IMR-90 (cell line): Measurements from ENCODE around the gene TRAPPC10. TPM values are rescaled to one million over a fixed set of nuclear protein-coding genes. Genes with fewer than 3 reads are reported as not detected.

Experiments
- ATAC-seq: fragments of 200-7000 bp; cut with Tn5 transposase; 2 replicates; pipeline ENCODE4 v1.9.1; 2020; ENCODE audit warnings: low read depth, mild to moderate bottlenecking, moderate library complexity
- BruUV-seq: library from RNA; stranded (reverse); fragments of 400-500 nt; replicated peaks from 2 replicates; lab custom pipeline; 2021; lab: Mats Ljungman, UMichigan
- CTCF ChIA-PET: fragments of 300-600 bp; formaldehyde crosslinking; extraction: SDS; loops from one replicate; lab custom pipeline; 2021; ENCODE audit warnings: antibody characterized with exemption; lab: Yijun Ruan, JAX
- POLR2A ChIA-PET: fragments of 300-600 bp; sonication (Branson Sonifier 250); formaldehyde crosslinking; loops from one replicate; lab custom pipeline; 2022; ENCODE audit warnings: antibody characterized with exemption; ENCODE audit not compliant: unreplicated experiment; lab: Charles Lee
- DNase-seq: peaks from one replicate; pipeline ENCODE4 v3.0.0; 2013
- H2AFZ ChIP-seq: replicated peaks from 2 replicates; pipeline ENCODE3; 2013; ENCODE audit warnings: low read length, mild to moderate bottlenecking; ENCODE audit not compliant: poor library complexity
- H2AK5ac ChIP-seq: 2 replicates; pipeline ENCODE4 v1.6.1; 2013; ENCODE audit warnings: low read depth, low read length, inconsistent platforms
- H2AK9ac ChIP-seq: replicated peaks from 2 replicates; pipeline ENCODE3; 2013; ENCODE audit warnings: mild to moderate bottlenecking, low read depth, low read length, moderate library complexity; ENCODE audit not compliant: poor library complexity
- H2BK120ac ChIP-seq: 2 replicates; pipeline ENCODE4 v1.6.1; 2013; ENCODE audit warnings: low read depth, low read length, inconsistent platforms
- H2BK15ac ChIP-seq: 3 replicates; pipeline ENCODE4 v1.6.1; 2013; ENCODE audit warnings: low read depth, low read length, inconsistent platforms
- H2BK20ac ChIP-seq: 2 replicates; pipeline ENCODE4 v1.6.1; 2013; ENCODE audit warnings: low read depth, mild to moderate bottlenecking, inconsistent platforms, low read length, moderate library complexity
- H2BK5ac ChIP-seq: 2 replicates; pipeline ENCODE4 v1.6.1; 2013; ENCODE audit warnings: mild to moderate bottlenecking, low read depth, low read length, inconsistent platforms; ENCODE audit not compliant: poor library complexity, severe bottlenecking
- H3K14ac ChIP-seq: replicated peaks from 2 replicates; pipeline ENCODE4 v1.6.1; 2013; ENCODE audit warnings: low read depth, low read length, inconsistent platforms
- H3K18ac ChIP-seq: 2 replicates; pipeline ENCODE4 v1.6.1; 2013; ENCODE audit warnings: low read depth, low read length, control low read depth
- H3K23ac ChIP-seq: 2 replicates; pipeline ENCODE4 v1.6.1; 2013; ENCODE audit warnings: low read depth, low read length, inconsistent platforms
- H3K27ac ChIP-seq: 2 replicates; pipeline ENCODE4 v1.5.1; 2013; ENCODE audit warnings: mild to moderate bottlenecking, control low read depth, low read length; ENCODE audit not compliant: insufficient read depth
- H3K27me3 ChIP-seq: 2 replicates; pipeline ENCODE4 v1.6.1; 2013; ENCODE audit warnings: low read length; ENCODE audit not compliant: control insufficient read depth, insufficient read depth
- H3K36me3 ChIP-seq: 2 replicates; pipeline ENCODE4 v1.6.1; 2013; ENCODE audit warnings: low read length, mixed read lengths; ENCODE audit not compliant: control insufficient read depth, insufficient read depth
- H3K4ac ChIP-seq: 2 replicates; pipeline ENCODE4 v1.6.1; 2013; ENCODE audit warnings: low read depth, low read length, inconsistent platforms
- H3K4me1 ChIP-seq: 2 replicates; pipeline ENCODE4 v1.6.1; 2013; ENCODE audit warnings: low read length, mixed read lengths; ENCODE audit not compliant: control insufficient read depth, insufficient read depth
- H3K4me2 ChIP-seq: 2 replicates; pipeline ENCODE4 v1.6.1; 2013; ENCODE audit warnings: low read depth, mild to moderate bottlenecking, control low read depth, low read length, moderate library complexity
- H3K4me3 ChIP-seq: 2 replicates; pipeline ENCODE4 v1.5.1; 2013; ENCODE audit warnings: low read depth, mild to moderate bottlenecking, control low read depth, low read length, moderate library complexity; ENCODE audit not compliant: insufficient read depth
- H3K56ac ChIP-seq: 2 replicates; pipeline ENCODE4 v1.6.1; 2013; ENCODE audit warnings: low read length, inconsistent platforms; ENCODE audit not compliant: insufficient read depth; ENCODE audit errors: extremely low read depth
- H3K79me1 ChIP-seq, 2 experiments: 2 replicates each; pipeline ENCODE4 v1.6.1; 2013; ENCODE audit warnings: low read length in 2 of 2, inconsistent platforms in 1 of 2, low read depth in 1 of 2
- H3K9ac ChIP-seq: 2 replicates; pipeline ENCODE4 v1.6.1; 2013; ENCODE audit warnings: low read depth, low read length, control low read depth
- H3K9me1 ChIP-seq: 2 replicates; pipeline ENCODE4 v1.6.1; 2013; ENCODE audit warnings: low read length, inconsistent platforms; ENCODE audit not compliant: insufficient read depth
- H3K9me3 ChIP-seq: 2 replicates; pipeline ENCODE4 v1.6.1; 2013; ENCODE audit warnings: low read length; ENCODE audit not compliant: control insufficient read depth, insufficient read depth
- H4K20me1 ChIP-seq: 2 replicates; pipeline ENCODE4 v1.6.1; 2013; ENCODE audit warnings: low read length, inconsistent platforms; ENCODE audit not compliant: insufficient read depth
- H4K5ac ChIP-seq: 2 replicates; pipeline ENCODE4 v1.6.1; 2013; ENCODE audit warnings: mild to moderate bottlenecking, low read depth, low read length, control low read depth
- H4K8ac ChIP-seq, 2 experiments: 2 replicates each; pipeline ENCODE4 v1.6.1; 2013; ENCODE audit warnings: low read depth in 2 of 2, low read length in 2 of 2, control low read depth in 1 of 2, inconsistent platforms in 1 of 2
- H4K91ac ChIP-seq: 2 replicates; pipeline ENCODE4 v1.6.1; 2013; ENCODE audit warnings: low read depth, low read length, inconsistent platforms; ENCODE audit not compliant: insufficient read depth
- BHLHE40 ChIP-seq: fragments of 150-350 bp; IDR thresholded peaks from 2 replicates; pipeline ENCODE4 v1.6.1; 2016; ENCODE audit warnings: mild to moderate bottlenecking, low read depth, low read length
- CEBPB ChIP-seq: IDR thresholded peaks from 2 replicates; pipeline ENCODE4 v1.6.1; 2012; ENCODE audit warnings: low read depth, low read length, improper control_type of control experiment
- CHD1 ChIP-seq: IDR thresholded peaks from 2 replicates; pipeline ENCODE4 v1.6.1; 2012; ENCODE audit warnings: low read depth, low read length, improper control_type of control experiment
- CTCF ChIP-seq: conservative IDR thresholded peaks from 2 replicates; pipeline ENCODE4 v1.5.1; 2012; ENCODE audit warnings: mild to moderate bottlenecking, low read depth, low read length, improper control_type of control experiment
- FOS ChIP-seq: fragments of 150-350 bp; IDR thresholded peaks from 2 replicates; pipeline ENCODE4 v1.6.1; 2016; ENCODE audit warnings: low read depth, low read length
- MAFK ChIP-seq: IDR thresholded peaks from 2 replicates; pipeline ENCODE4 v1.6.1; 2012; ENCODE audit warnings: low read depth, low read length, improper control_type of control experiment
- MAZ ChIP-seq: IDR thresholded peaks from 2 replicates; pipeline ENCODE4 v1.6.1; 2012; ENCODE audit warnings: low read depth, mild to moderate bottlenecking, low read length, improper control_type of control experiment, moderate library complexity, borderline replicate concordance
- MXI1 ChIP-seq: IDR thresholded peaks from 2 replicates; pipeline ENCODE4 v1.6.1; 2012; ENCODE audit warnings: low read depth, mild to moderate bottlenecking, low read length, moderate library complexity, borderline replicate concordance
- NFE2L2 ChIP-seq: fragments of 150-350 bp; IDR thresholded peaks from 2 replicates; pipeline ENCODE4 v1.6.1; 2016; ENCODE audit warnings: low read depth, mild to moderate bottlenecking, low read length
- POLR2A ChIP-seq: IDR thresholded peaks from 2 replicates; pipeline ENCODE4 v1.6.1; 2012; ENCODE audit warnings: mild to moderate bottlenecking, low read depth, low read length
- RCOR1 ChIP-seq: IDR thresholded peaks from 2 replicates; pipeline ENCODE4 v1.6.1; 2012; ENCODE audit warnings: mild to moderate bottlenecking, low read length, improper control_type of control experiment; ENCODE audit not compliant: insufficient replicate concordance
- RFX5 ChIP-seq: IDR thresholded peaks from 2 replicates; pipeline ENCODE4 v1.8.0; 2012; ENCODE audit warnings: low read depth, mild to moderate bottlenecking, low read length, moderate library complexity
- SMC3 ChIP-seq: fragments of 150-350 bp; IDR thresholded peaks from 2 replicates; pipeline ENCODE4 v1.6.1; 2016; ENCODE audit warnings: low read depth, mild to moderate bottlenecking, antibody characterized with exemption, low read length, moderate library complexity
- USF2 ChIP-seq: fragments of 150-350 bp; IDR thresholded peaks from 2 replicates; pipeline ENCODE4 v1.6.1; 2017; ENCODE audit warnings: mild to moderate bottlenecking, antibody characterized with exemption, low read length, low read depth
- WGBS, 2 experiments: methylation state at CpG; one replicate each; pipeline versions ENCODE4 v1.1.5 to v1.1.7; 2013; ENCODE audit warnings: missing lambda C conversion rate in 2 of 2; ENCODE audit not compliant: insufficient read length in 1 of 2; ENCODE audit errors: extremely low coverage in 2 of 2; 5-methylcytosine and 5-hydroxymethylcytosine counted together
- dilution Hi-C: fragments of 300-500 bp; cut with HindIII; formaldehyde crosslinking; loops from one replicate; pipeline ENCODE4 v1.14.3; 2018; ENCODE audit warnings: low sequenced_read_pairs; ENCODE audit not compliant: unreplicated experiment
- in situ Hi-C: fragments of 300-500 bp; cut with MboI; formaldehyde crosslinking; loops from 3 replicates; pipeline ENCODE4 v1.14.3; 2019; ENCODE audit warnings: low sequenced_read_pairs, inconsistent platforms, mixed read lengths
- intact Hi-C: fragments of 100-400 bp; cut with micrococcal nuclease; formaldehyde crosslinking; loops from 2 replicates; pipeline ENCODE4 v1.10.0; 2022
- polyA plus RNA-seq, 3 experiments: library from polyadenylated mRNA; depleted of rRNA; stranded (reverse); fragments of >200 nt; gene quantifications; 2 replicates each; pipeline ENCODE4 v1.2.3, GENCODE V29; 2012; ENCODE audit warnings: low replicate concordance in 1 of 3
- total RNA-seq: library from RNA; depleted of rRNA; stranded (reverse); fragments of >200 nt; gene quantifications from 2 replicates; pipeline ENCODE4 v1.2.3, GENCODE V29; 2012
- TF ChIP-seq, protein P1 (sequence below): fragments of 150-350 bp; IDR thresholded peaks from 2 replicates; pipeline ENCODE4 v1.6.1; 2016; ENCODE audit warnings: low read depth, mild to moderate bottlenecking, low read length, moderate library complexity, borderline replicate concordance

TRAPPC10 gene
- total and polyA plus RNA-seq, 2 of the 4 experiments (the other 2 are of a cell fraction): 17.8 to 18.1 TPM

DNA sequence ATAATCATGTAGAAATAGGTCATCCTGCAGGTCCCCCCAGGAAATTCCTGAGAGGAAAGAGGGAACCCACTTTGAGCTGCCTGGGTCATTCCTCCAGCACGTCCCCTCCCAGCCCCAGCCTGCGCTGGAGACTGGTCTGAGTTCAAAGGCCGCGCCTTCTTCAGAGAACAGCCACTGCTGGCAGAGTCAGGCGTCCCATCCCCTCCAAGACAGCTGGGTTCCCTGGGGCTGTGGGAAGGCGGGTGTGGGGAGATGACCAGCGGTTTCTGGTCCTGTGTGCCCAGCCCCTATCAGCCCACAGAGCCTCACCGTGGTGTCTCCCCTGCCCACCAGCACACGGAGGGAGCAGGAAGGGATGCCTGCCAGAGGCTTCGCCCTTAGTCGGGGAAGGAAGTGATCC lies 18.0 kb upstream of the TRAPPC10 start:
- CTCF ChIA-PET: no interaction called here
- no peak overlapping the region for H3K23ac ChIP-seq

More for the DNA sequence above, 18.0 kb upstream of the TRAPPC10 start:
- Histone ChIP-seq H3K4ac (no peak overlapping the region), H3K9ac (no peak overlapping the region), H3K36me3 (no peaks in the 10 kb centered on the region), H2BK15ac (no peak overlapping the region), H3K27ac (no peak overlapping the region), H2BK20ac (no peak overlapping the region), H3K4me2 (no peak overlapping the region), H3K27me3 (peaks cover 10% of the 10 kb centered on the region; the same call in 1 of the 2 replicates), H2AK9ac (no peak overlapping the region), H2BK5ac (no peak overlapping the region), H3K9me1 (no peaks in the 10 kb centered on the region), H3K56ac (no peak overlapping the region), H4K91ac (no peak overlapping the region), H3K14ac (no peak overlapping the region), H3K18ac (no peak overlapping the region), H3K4me1 (no peaks in the 10 kb centered on the region), H3K9me3 (peaks cover 2% of the 10 kb centered on the region; the same call in 1 of the 2 replicates), H2AK5ac (no peak overlapping the region), H3K4me3 (no peak overlapping the region), H4K5ac (no peak overlapping the region), H4K8ac (no peak overlapping the region), H4K20me1 (no peaks in the 10 kb centered on the region), H2AFZ (no peak overlapping the region), H2BK120ac (no peak overlapping the region), H3K79me1 (no peaks in the 10 kb centered on the region)
- TF ChIP-seq MXI1 (no peak), USF2 (no peak), FOS (no peak), CTCF (no peak), RCOR1 (no peak), RFX5 (no peak), SMC3 (no peak), BHLHE40 (no peak), MAZ (no peak), CEBPB (no peak), POLR2A (no peak), MAFK (no peak), CHD1 (no peak), NFE2L2 (no peak)
- TF ChIP-seq, protein P1, sequence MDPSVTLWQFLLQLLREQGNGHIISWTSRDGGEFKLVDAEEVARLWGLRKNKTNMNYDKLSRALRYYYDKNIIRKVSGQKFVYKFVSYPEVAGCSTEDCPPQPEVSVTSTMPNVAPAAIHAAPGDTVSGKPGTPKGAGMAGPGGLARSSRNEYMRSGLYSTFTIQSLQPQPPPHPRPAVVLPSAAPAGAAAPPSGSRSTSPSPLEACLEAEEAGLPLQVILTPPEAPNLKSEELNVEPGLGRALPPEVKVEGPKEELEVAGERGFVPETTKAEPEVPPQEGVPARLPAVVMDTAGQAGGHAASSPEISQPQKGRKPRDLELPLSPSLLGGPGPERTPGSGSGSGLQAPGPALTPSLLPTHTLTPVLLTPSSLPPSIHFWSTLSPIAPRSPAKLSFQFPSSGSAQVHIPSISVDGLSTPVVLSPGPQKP: no peak
- ATAC-seq: no peak
- no peak for DNase-seq
- dilution Hi-C loops: no loop called here
- intact Hi-C loops: no loop called here
- POLR2A ChIA-PET: no interaction called here
- no TSS peak for BruUV-seq
- 72% methylated on average over 4 of the region's 11 CpGs; no CpG with 5 or more reads in 1 of the 2 experiments for WGBS, 2 experiments
- in situ Hi-C loops: no loop called here
